ENCODE data around the gene BMP8B. TPM values are rescaled to one million over a fixed set of nuclear protein-coding genes. Genes with fewer than 3 reads are reported as not detected.
A peak's percentile ranks its signal among the peaks of the same experiment; 100 is the strongest.

BMP8B gene
- polyA plus RNA-seq, 3 donors: 0.14 to 1.3 (median 0.24) TPM

DNA sequence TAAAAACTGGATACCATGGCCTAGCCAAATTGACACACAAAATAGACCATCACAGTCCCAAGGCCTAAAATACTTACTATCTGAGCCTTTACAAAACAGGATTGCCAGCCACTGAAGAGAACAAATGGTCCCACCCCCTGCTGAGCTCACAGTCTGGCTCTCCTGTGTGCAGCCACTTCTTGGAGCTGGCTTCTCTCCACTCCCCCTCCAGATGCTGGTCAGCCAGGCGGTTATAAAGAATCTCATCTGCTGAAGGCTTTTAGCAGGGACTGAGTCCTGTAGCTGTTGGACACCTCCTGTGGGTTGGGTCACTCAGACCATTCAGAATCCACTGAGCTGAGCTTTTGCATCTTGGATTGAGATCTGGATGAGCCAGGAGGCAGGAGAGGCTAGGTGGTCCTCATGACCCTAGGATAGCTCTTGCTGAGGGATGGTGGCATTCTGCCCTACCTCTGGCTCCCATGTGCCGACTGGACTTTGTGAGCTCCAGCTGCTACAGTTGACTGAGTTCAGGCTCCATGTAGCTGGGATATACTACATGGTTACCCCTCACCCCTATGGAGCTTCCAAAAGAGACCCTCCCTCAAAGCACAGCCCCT is 33.7 kb downstream of the BMP8B start:
- H3K4me1 Mint-ChIP-seq: no peaks in the 10 kb centered on the region
- Histone ChIP-seq H3K4me2 (replicated peaks; ENCODE audit: extremely low read depth, low read length, poor library complexity, severe bottlenecking) (no peak overlapping the region), H3K27me3 (ENCODE audit: control insufficient read depth in 2 of 2, insufficient read depth in 2 of 2, low read length in 2 of 2) (no peaks in the 10 kb centered on the region), H3K4me3 (replicated peaks in 1 of 3; ENCODE audit: low read depth in 2 of 3, low read length in 3 of 3) (no peak overlapping the region), H3K9ac (ENCODE audit: insufficient read depth, low read length, poor library complexity, severe bottlenecking) (no peak overlapping the region), H2AFZ (ENCODE audit: insufficient read depth, low read depth, low read length, poor library complexity, severe bottlenecking) (no peak overlapping the region), H3K4me1 (ENCODE audit: control insufficient read depth in 1 of 2, insufficient read depth in 2 of 2, low read length in 2 of 2) (no peaks in the 10 kb centered on the region), H3K9me3 (replicated peaks in 1 of 2; ENCODE audit: control insufficient read depth in 1 of 2, insufficient read depth in 1 of 2, low read length in 2 of 2) (no peaks in the 10 kb centered on the region), H3K27ac (ENCODE audit: low read depth in 1 of 2, low read length in 2 of 2) (no peak overlapping the region), H3K36me3 (replicated peaks in 1 of 2; ENCODE audit: control insufficient read depth in 1 of 2, insufficient read depth in 2 of 2, low read length in 2 of 2) (peaks cover 93 to 99% of the 10 kb centered on the region in 2 donors), H3K79me2 (ENCODE audit: insufficient read depth, low read length) (no peaks in the 10 kb centered on the region), H4K20me1 (ENCODE audit: insufficient read depth, low read length) (no peaks in the 10 kb centered on the region)
- H3K27ac Mint-ChIP-seq: peak overlapping the region in 1 of 7 donors; percentile 48
- peaks cover 87 to 99% of the 10 kb centered on the region in 2 donors for H3K36me3 Mint-ChIP-seq
- TF ChIP-seq, protein P1, sequence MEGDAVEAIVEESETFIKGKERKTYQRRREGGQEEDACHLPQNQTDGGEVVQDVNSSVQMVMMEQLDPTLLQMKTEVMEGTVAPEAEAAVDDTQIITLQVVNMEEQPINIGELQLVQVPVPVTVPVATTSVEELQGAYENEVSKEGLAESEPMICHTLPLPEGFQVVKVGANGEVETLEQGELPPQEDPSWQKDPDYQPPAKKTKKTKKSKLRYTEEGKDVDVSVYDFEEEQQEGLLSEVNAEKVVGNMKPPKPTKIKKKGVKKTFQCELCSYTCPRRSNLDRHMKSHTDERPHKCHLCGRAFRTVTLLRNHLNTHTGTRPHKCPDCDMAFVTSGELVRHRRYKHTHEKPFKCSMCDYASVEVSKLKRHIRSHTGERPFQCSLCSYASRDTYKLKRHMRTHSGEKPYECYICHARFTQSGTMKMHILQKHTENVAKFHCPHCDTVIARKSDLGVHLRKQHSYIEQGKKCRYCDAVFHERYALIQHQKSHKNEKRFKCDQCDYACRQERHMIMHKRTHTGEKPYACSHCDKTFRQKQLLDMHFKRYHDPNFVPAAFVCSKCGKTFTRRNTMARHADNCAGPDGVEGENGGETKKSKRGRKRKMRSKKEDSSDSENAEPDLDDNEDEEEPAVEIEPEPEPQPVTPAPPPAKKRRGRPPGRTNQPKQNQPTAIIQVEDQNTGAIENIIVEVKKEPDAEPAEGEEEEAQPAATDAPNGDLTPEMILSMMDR (IDR thresholded peaks at IDR 0.05): no peak
- no peak overlapping the region for H3K4me3 Mint-ChIP-seq
- no peaks in the 10 kb centered on the region for H3K27me3 Mint-ChIP-seq (ENCODE audit: low read depth in 3 of 3)
- 100% methylated on average over 1 of the region's 2 CpGs for WGBS (ENCODE audit: insufficient coverage)
- intact Hi-C loops (cut with micrococcal nuclease): no loop called here
- DNase-seq: no peak
- H3K9me3 Mint-ChIP-seq: no peaks in the 10 kb centered on the region

- Histone ChIP-seq H3K9ac (ENCODE audit: insufficient read depth, low read length, poor library complexity, severe bottlenecking) (no peak overlapping the region), H3K4me3 (replicated peaks in 1 of 3; ENCODE audit: low read depth in 2 of 3, low read length in 3 of 3) (no peak overlapping the region), H3K4me1 (ENCODE audit: control insufficient read depth in 1 of 2, insufficient read depth in 2 of 2, low read length in 2 of 2) (no peaks in the 10 kb centered on the region), H3K36me3 (replicated peaks in 1 of 2; ENCODE audit: control insufficient read depth in 1 of 2, insufficient read depth in 2 of 2, low read length in 2 of 2) (peaks cover 95 to 99% of the 10 kb centered on the region in 2 donors), H3K79me2 (ENCODE audit: insufficient read depth, low read length) (no peaks in the 10 kb centered on the region), H3K9me3 (replicated peaks in 1 of 2; ENCODE audit: control insufficient read depth in 1 of 2, insufficient read depth in 1 of 2, low read length in 2 of 2) (no peaks in the 10 kb centered on the region), H4K20me1 (ENCODE audit: insufficient read depth, low read length) (no peaks in the 10 kb centered on the region), H2AFZ (ENCODE audit: insufficient read depth, low read depth, low read length, poor library complexity, severe bottlenecking) (no peak overlapping the region), H3K27ac (ENCODE audit: low read depth in 1 of 2, low read length in 2 of 2) (no peak overlapping the region), H3K4me2 (replicated peaks; ENCODE audit: extremely low read depth, low read length, poor library complexity, severe bottlenecking) (no peak overlapping the region), H3K27me3 (ENCODE audit: control insufficient read depth in 2 of 2, insufficient read depth in 2 of 2, low read length in 2 of 2) (no peaks in the 10 kb centered on the region)
- intact Hi-C loops (cut with micrococcal nuclease): no loop called here
- Mint-ChIP-seq H3K27ac (no peak overlapping the region), H3K27me3 (ENCODE audit: low read depth in 3 of 3) (no peaks in the 10 kb centered on the region), H3K9me3 (no peaks in the 10 kb centered on the region), H3K4me3 (no peak overlapping the region), H3K4me1 (no peaks in the 10 kb centered on the region), H3K36me3 (peaks cover 87 to 99% of the 10 kb centered on the region in 2 donors)
- no peak for DNase-seq
- TF ChIP-seq, protein P1 (IDR thresholded peaks at IDR 0.05): no peak
- WGBS (ENCODE audit: insufficient coverage): 100% methylated on average over 1 of the region's 2 CpGs
These were observed 34.6 kb downstream of the BMP8B start for GRCh38 chr1:39754026-39754570.

All from CD14-positive monocyte (primary cell).